Progenitor cell of endocrine pancreas (in vitro differentiated cells): ENCODE measurements around the gene TNFRSF1B. TPM values are rescaled to one million over a fixed set of nuclear protein-coding genes. Genes with fewer than 3 reads are reported as not detected.

Experiments
- DNase-seq: peaks from one replicate; pipeline ENCODE4 v3.0.0; 2021; ENCODE audit warnings: low spot score; ENCODE audit not compliant: unreplicated experiment
- H3K27ac Mint-ChIP-seq: 2 replicates; pipeline ENCODE4 v1.8.0; 2021; ENCODE audit warnings: mild to moderate bottlenecking, moderate library complexity, mixed read lengths
- H3K27me3 Mint-ChIP-seq: 2 replicates; pipeline ENCODE4 v1.8.0; 2021; ENCODE audit warnings: mixed read lengths
- H3K36me3 Mint-ChIP-seq: 2 replicates; pipeline ENCODE4 v1.8.0; 2022; ENCODE audit warnings: mixed read lengths; ENCODE audit not compliant: insufficient read depth
- H3K4me1 Mint-ChIP-seq: 2 replicates; pipeline ENCODE4 v1.8.0; 2021; ENCODE audit warnings: low read depth, mixed read lengths
- H3K4me3 Mint-ChIP-seq: 2 replicates; pipeline ENCODE4 v1.8.0; 2021; ENCODE audit warnings: low read depth, mild to moderate bottlenecking, moderate library complexity, mixed read lengths
- H3K9me3 Mint-ChIP-seq: 2 replicates; pipeline ENCODE4 v1.8.0; 2021; ENCODE audit warnings: low read depth, mixed read lengths
- total RNA-seq: library from RNA; stranded (reverse); gene quantifications from 2 replicates; pipeline ENCODE4 v1.2.1, GENCODE V29; 2021
- TF ChIP-seq, protein P1 (sequence below): fragments of 200-600 bp; sonication (generic); IDR thresholded peaks from one replicate; pipeline ENCODE4 v1.5.0; 2021; ENCODE audit warnings: antibody characterized with exemption, mild to moderate bottlenecking; ENCODE audit not compliant: unreplicated experiment

The TNFRSF1B gene
- total RNA-seq, 1 donor from 2014 or later, result not detected

DNA sequence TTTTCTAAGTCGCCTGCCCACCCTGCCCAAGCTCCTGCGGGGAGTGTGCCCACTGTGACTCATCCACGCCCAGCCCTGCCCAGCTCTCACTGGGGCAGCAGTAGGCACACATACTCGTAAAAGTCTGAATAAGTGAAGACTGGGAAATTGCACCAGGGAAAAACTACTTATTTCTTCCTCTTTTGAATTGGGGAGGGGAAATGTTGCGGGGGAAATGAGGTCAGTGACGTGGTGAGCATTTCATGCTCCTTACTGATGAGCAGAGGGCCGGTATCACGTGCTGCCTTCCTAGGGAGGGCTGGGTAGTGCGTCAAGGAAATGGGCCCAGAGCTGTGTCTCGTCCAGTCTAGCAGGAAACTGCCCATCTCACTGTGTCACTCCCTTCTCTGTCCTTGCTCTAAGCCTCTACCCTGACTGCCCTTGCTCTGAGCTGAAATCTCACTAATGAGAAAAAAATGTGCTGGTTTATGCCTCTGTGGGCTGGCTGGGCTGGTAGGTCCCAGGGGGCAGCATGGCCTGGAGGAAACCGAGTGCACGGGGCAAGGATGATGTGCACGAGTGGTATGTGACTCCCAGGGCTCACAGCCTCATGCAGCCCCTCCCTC lies 13.5 kb upstream of the TNFRSF1B start:
- Mint-ChIP-seq H3K36me3 (no peaks in the 10 kb centered on the region), H3K27ac (no peak overlapping the region), H3K27me3 (peaks cover 23% of the 10 kb centered on the region), H3K4me1 (peaks cover 1% of the 10 kb centered on the region), H3K9me3 (peaks cover 2% of the 10 kb centered on the region), H3K4me3 (no peak overlapping the region)
- no peak for DNase-seq
- TF ChIP-seq, protein P1, sequence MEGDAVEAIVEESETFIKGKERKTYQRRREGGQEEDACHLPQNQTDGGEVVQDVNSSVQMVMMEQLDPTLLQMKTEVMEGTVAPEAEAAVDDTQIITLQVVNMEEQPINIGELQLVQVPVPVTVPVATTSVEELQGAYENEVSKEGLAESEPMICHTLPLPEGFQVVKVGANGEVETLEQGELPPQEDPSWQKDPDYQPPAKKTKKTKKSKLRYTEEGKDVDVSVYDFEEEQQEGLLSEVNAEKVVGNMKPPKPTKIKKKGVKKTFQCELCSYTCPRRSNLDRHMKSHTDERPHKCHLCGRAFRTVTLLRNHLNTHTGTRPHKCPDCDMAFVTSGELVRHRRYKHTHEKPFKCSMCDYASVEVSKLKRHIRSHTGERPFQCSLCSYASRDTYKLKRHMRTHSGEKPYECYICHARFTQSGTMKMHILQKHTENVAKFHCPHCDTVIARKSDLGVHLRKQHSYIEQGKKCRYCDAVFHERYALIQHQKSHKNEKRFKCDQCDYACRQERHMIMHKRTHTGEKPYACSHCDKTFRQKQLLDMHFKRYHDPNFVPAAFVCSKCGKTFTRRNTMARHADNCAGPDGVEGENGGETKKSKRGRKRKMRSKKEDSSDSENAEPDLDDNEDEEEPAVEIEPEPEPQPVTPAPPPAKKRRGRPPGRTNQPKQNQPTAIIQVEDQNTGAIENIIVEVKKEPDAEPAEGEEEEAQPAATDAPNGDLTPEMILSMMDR, result no peak

GRCh38 chr1:12155328-12155727 lies 11.5 kb upstream of the TNFRSF1B start:
- peaks cover 1% of the 10 kb centered on the region for H3K4me1 Mint-ChIP-seq
- no peak for DNase-seq
- no peak overlapping the region for H3K27ac Mint-ChIP-seq

GRCh38 chr1:12157366-12158231 lies 9.2 kb upstream of the TNFRSF1B start:
- no peak overlapping the region for H3K27ac Mint-ChIP-seq
- peaks cover 18% of the 10 kb centered on the region for H3K27me3 Mint-ChIP-seq

More at GRCh38 chr1:12155328-12155727, 11.5 kb upstream of the TNFRSF1B start:
- TF ChIP-seq, protein P1, result no peak
- H3K36me3 Mint-ChIP-seq, result no peaks in the 10 kb centered on the region
- no peaks in the 10 kb centered on the region for H3K9me3 Mint-ChIP-seq
- no peak overlapping the region for H3K4me3 Mint-ChIP-seq
- H3K27me3 Mint-ChIP-seq, result peaks cover 27% of the 10 kb centered on the region

GRCh38 chr1:12158357-12159092 lies 8.3 kb upstream of the TNFRSF1B start:
- no peaks in the 10 kb centered on the region for H3K9me3 Mint-ChIP-seq
- no peak overlapping the region for H3K4me3 Mint-ChIP-seq
- H3K27me3 Mint-ChIP-seq, result peaks cover 23% of the 10 kb centered on the region
- no peak overlapping the region for H3K27ac Mint-ChIP-seq
- peaks cover 1% of the 10 kb centered on the region for H3K4me1 Mint-ChIP-seq
- TF ChIP-seq, protein P1, result no peak
- no peaks in the 10 kb centered on the region for H3K36me3 Mint-ChIP-seq
- DNase-seq, result no peak

More at GRCh38 chr1:12157366-12158231, 9.2 kb upstream of the TNFRSF1B start:
- TF ChIP-seq, protein P1, result no peak
- Mint-ChIP-seq H3K36me3 (no peaks in the 10 kb centered on the region), H3K4me1 (peaks cover 1% of the 10 kb centered on the region), H3K4me3 (no peak overlapping the region), H3K9me3 (no peaks in the 10 kb centered on the region)
- no peak for DNase-seq

GRCh38 chr1:12159816-12160215 lies 7.0 kb upstream of the TNFRSF1B start:
- no peaks in the 10 kb centered on the region for H3K36me3 Mint-ChIP-seq

More at GRCh38 chr1:12159816-12160215, 7.0 kb upstream of the TNFRSF1B start:
- H3K4me1 Mint-ChIP-seq, result peaks cover 1% of the 10 kb centered on the region
- H3K27ac Mint-ChIP-seq, result no peak overlapping the region
- TF ChIP-seq, protein P1, result no peak
- peaks cover 35% of the 10 kb centered on the region for H3K27me3 Mint-ChIP-seq
- no peak for DNase-seq
- H3K9me3 Mint-ChIP-seq, result no peaks in the 10 kb centered on the region
- no peak overlapping the region for H3K4me3 Mint-ChIP-seq
